Tibial nerve (tissue), 4 donors: ENCODE results near the gene DMBX1.

Source experiments
- EP300 ChIP-seq, 2 donors: sonication (generic); formaldehyde crosslinking; IDR thresholded peaks; one replicate each; pipeline ENCODE4 v1.6.1; 2017; ENCODE audit warnings: antibody characterized with exemption in 2 of 2, mild to moderate bottlenecking in 1 of 2
- POLR2A ChIP-seq, 2 donors: fragments of 450-650 bp; IDR thresholded peaks; one replicate each; pipeline ENCODE4 v1.6.1; 2017; ENCODE audit warnings: antibody characterized with exemption in 2 of 2, mild to moderate bottlenecking in 2 of 2, moderate library complexity in 2 of 2
- TF ChIP-seq, protein P1 (sequence below), 5 experiments: fragments of 200-600 bp in 3 of 5; fragments of 450-650 bp in 2 of 5; sonication (generic) in 3 of 5; IDR thresholded peaks; one replicate each; pipeline ENCODE4 v1.5.1; 2016 to 2019; ENCODE audit warnings: antibody characterized with exemption in 5 of 5, mild to moderate bottlenecking in 3 of 5, moderate library complexity in 2 of 5

DNA sequence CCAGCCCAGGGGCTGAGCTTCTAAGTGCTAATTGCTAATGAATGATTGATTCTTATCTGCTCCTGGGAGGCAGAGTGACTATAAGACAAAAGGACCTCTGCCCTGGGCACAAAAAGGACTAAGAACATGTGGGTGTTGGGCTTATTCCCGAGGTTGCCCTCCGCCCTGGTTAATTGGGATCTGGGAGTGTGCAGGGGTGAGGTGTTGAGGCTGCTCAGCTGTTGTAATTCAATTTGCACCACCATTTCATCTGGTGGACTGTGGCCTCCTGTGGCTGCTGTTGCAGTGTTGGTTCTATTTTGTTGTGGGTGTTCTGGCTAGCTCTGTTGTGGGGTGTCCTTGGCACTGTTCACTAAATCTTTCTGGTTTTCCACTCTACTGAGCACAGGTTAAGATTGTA lies 48.5 kb downstream of the DMBX1 start:
- TF ChIP-seq, protein P1, sequence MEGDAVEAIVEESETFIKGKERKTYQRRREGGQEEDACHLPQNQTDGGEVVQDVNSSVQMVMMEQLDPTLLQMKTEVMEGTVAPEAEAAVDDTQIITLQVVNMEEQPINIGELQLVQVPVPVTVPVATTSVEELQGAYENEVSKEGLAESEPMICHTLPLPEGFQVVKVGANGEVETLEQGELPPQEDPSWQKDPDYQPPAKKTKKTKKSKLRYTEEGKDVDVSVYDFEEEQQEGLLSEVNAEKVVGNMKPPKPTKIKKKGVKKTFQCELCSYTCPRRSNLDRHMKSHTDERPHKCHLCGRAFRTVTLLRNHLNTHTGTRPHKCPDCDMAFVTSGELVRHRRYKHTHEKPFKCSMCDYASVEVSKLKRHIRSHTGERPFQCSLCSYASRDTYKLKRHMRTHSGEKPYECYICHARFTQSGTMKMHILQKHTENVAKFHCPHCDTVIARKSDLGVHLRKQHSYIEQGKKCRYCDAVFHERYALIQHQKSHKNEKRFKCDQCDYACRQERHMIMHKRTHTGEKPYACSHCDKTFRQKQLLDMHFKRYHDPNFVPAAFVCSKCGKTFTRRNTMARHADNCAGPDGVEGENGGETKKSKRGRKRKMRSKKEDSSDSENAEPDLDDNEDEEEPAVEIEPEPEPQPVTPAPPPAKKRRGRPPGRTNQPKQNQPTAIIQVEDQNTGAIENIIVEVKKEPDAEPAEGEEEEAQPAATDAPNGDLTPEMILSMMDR (IDR thresholded peaks at IDR 0.05), result no peak
- TF ChIP-seq EP300 (IDR thresholded peaks at IDR 0.05), result no peak
- TF ChIP-seq POLR2A (IDR thresholded peaks at IDR 0.05), result no peak
